Body of pancreas (tissue), 4 donors: ENCODE data around the gene TSSC4. TPM values are rescaled to one million over a fixed set of nuclear protein-coding genes. Genes with fewer than 3 reads are reported as not detected.

Experiments used
- ATAC-seq: fragments of 150-250 bp; one replicate; pipeline ENCODE4 v1.9.1; 2016
- DNase-seq, 4 donors: peaks; one replicate each; pipeline ENCODE4 v3.0.0-alpha.2; 2019
- H3K27ac ChIP-seq, 4 donors: fragments of 200-600 bp; sonication (generic); 1 replicate in 3 of 4; 2 replicates in 1 of 4; pipeline versions ENCODE4 v1.5.1 to v1.6.1; 2016 to 2019; ENCODE audit warnings: mild to moderate bottlenecking in 1 of 4, mixed read lengths in 1 of 4, moderate library complexity in 1 of 4
- H3K27me3 ChIP-seq, 2 donors: fragments of 200-600 bp; sonication (generic); one replicate each; pipeline ENCODE4 v1.6.0; 2016; ENCODE audit warnings: mild to moderate bottlenecking in 1 of 2
- H3K36me3 ChIP-seq, 2 donors: fragments of 200-600 bp; sonication (generic); replicated peaks in 1 of 2; 2 replicates each; pipeline ENCODE4 v1.5.1; 2016; ENCODE audit warnings: low read depth in 2 of 2; ENCODE audit not compliant: insufficient read depth in 1 of 2
- H3K4me1 ChIP-seq: fragments of 200-600 bp; sonication (generic); one replicate; pipeline ENCODE4 v1.6.0; 2016
- H3K4me3 ChIP-seq, 2 donors: fragments of 200-600 bp; sonication (generic); 1 replicate in 1 of 2; 2 replicates in 1 of 2; pipeline ENCODE4 v1.5.1; 2016 to 2019
- H3K9me3 ChIP-seq, 3 donors: fragments of 200-600 bp; sonication (generic); 1 replicate in 2 of 3; 2 replicates in 1 of 3; pipeline ENCODE4 v1.5.1; 2016
- POLR2A ChIP-seq, 3 donors: fragments of 450-650 bp; IDR thresholded peaks; one replicate each; pipeline ENCODE4 v1.6.1; 2016; ENCODE audit warnings: antibody characterized with exemption in 3 of 3, mild to moderate bottlenecking in 2 of 3
- WGBS, 2 donors: methylation state at CpG; one replicate each; pipeline ENCODE4 v1.1.5; 2017; 5-methylcytosine and 5-hydroxymethylcytosine counted together
- intact Hi-C: fragments of 100-400 bp; cut with DNase I; formaldehyde crosslinking; loops from one replicate; pipeline ENCODE4 v1.15.1; 2023
- total RNA-seq, 2 donors: library from RNA; depleted of rRNA; stranded (reverse); fragments of >200 nt; gene quantifications; one replicate each; pipeline ENCODE4 v1.1.0, GENCODE V29; 2016
- TF ChIP-seq, protein P1 (sequence below), 7 experiments: fragments of 450-650 bp in 4 of 7; fragments of 200-600 bp in 3 of 7; sonication (generic) in 3 of 7; IDR thresholded peaks; one replicate each; pipeline ENCODE4 v1.5.1; 2016 to 2019; ENCODE audit warnings: antibody characterized with exemption in 7 of 7

Gene TSSC4
- total RNA-seq, 2 donors from 2014 or later, result 21.5 to 25.7 TPM

- Histone ChIP-seq H3K4me3 (peak within 1 kb of the TSS; percentile 9 to 69), H3K9me3 (no peaks in the 10 kb centered on the region), H3K36me3 (no peaks in the 10 kb centered on the region), H3K4me1 (peaks cover 61% of the 10 kb centered on the region), H3K27me3 (no peaks in the 10 kb centered on the region), H3K27ac (peak within 1 kb of the TSS; percentile 81 to 87 (median 85))
- DNase-seq (peak; percentile 80 to 90 (median 84)), ATAC-seq (peak; percentile 79)
- intact Hi-C loops, result no loop called here
- TF ChIP-seq, protein P1, sequence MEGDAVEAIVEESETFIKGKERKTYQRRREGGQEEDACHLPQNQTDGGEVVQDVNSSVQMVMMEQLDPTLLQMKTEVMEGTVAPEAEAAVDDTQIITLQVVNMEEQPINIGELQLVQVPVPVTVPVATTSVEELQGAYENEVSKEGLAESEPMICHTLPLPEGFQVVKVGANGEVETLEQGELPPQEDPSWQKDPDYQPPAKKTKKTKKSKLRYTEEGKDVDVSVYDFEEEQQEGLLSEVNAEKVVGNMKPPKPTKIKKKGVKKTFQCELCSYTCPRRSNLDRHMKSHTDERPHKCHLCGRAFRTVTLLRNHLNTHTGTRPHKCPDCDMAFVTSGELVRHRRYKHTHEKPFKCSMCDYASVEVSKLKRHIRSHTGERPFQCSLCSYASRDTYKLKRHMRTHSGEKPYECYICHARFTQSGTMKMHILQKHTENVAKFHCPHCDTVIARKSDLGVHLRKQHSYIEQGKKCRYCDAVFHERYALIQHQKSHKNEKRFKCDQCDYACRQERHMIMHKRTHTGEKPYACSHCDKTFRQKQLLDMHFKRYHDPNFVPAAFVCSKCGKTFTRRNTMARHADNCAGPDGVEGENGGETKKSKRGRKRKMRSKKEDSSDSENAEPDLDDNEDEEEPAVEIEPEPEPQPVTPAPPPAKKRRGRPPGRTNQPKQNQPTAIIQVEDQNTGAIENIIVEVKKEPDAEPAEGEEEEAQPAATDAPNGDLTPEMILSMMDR (IDR thresholded peaks at IDR 0.05), result peak in 3 of 7 experiments; percentile 8 to 47 (median 37)
- TF ChIP-seq POLR2A (IDR thresholded peaks at IDR 0.05), result peak in 2 of 3 donors; percentile 53 to 86
- WGBS, 2 donors, result 1 to 2% methylated on average over 23 to 101 of the region's 116 CpGs
These were observed 44.5 kb downstream of the TSSC4 start, which contains the start of gene KCNQ1 for GRCh38 chr11:2444821-2445745. Gene KCNQ1 (plus strand): TSS chr11:2445008. CDS start chr11:2445099, 91 bp downstream.

DNA sequence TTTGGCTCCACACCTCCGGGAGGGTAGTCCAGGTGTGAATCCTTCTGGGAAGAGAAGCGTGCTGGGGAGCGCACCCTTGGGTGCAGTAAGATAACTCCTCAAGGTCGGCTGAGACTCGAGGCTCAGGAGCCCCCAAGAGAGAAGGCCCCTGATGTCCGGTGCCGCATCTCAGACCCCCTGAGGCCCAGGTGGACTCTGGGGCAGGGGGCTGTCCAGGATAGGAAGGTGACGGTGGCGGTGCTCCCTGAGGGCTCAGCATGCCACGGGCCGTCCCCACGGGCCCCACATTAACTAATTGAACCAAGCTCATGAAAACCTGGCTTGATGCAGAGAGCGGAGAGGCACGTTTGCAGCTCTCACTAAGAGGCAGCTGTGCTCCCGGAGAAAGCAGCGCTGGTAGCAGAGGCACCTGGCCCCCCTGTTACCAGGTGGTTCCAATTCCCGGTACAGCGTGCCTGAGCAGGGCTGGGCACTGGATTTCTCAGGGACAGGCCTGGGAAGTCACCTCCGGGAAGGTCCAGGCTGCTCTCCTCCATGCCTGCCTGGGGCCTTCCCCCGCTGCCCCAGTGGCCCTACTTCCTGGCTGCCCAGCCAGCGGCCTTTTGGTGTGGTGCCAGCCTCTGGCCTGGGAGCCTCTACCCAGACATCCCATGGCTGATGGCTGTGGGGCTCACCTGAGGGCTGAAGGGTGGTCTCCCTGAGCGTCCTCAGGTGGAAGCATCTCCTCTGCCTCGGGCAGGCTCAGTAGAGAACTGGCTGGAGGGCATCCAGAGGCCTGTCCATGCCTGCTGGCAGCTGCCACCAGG lies 45.4 kb downstream of the TSSC4 start:
- intact Hi-C loops, result no loop called here
- peak overlapping the region; percentile 9 to 69 for H3K4me3 ChIP-seq
- H3K4me1 ChIP-seq, result peaks cover 58% of the 10 kb centered on the region
- TF ChIP-seq, protein P1 (IDR thresholded peaks at IDR 0.05), result no peak
- peak; percentile 40 to 80 (median 60) for TF ChIP-seq POLR2A (IDR thresholded peaks at IDR 0.05)
- H3K36me3 ChIP-seq, result no peaks in the 10 kb centered on the region
- no peaks in the 10 kb centered on the region for H3K27me3 ChIP-seq
- ATAC-seq (peak; percentile 50), DNase-seq (peak; percentile 78 to 87 (median 84))
- no peaks in the 10 kb centered on the region for H3K9me3 ChIP-seq
- H3K27ac ChIP-seq, result peak overlapping the region; percentile 81 to 87 (median 83)
- 17% methylated on average over 23 of the region's 23 CpGs; no CpG with 5 or more reads in 1 of the 2 donors for WGBS, 2 donors

- DNase-seq (peak in 1 of 4 donors; percentile 11), ATAC-seq (no peak)
- TF ChIP-seq, protein P1 (IDR thresholded peaks at IDR 0.05), result no peak
- no peak for TF ChIP-seq POLR2A (IDR thresholded peaks at IDR 0.05)
- WGBS, 2 donors, result 70 to 77% methylated on average over 8 to 15 of the region's 15 CpGs
- intact Hi-C loops, result no loop called here
- Histone ChIP-seq H3K4me1 (peaks cover 51% of the 10 kb centered on the region), H3K27ac (peak overlapping the region; percentile 81 to 87 (median 83)), H3K36me3 (no peaks in the 10 kb centered on the region), H3K27me3 (no peaks in the 10 kb centered on the region), H3K9me3 (no peaks in the 10 kb centered on the region), H3K4me3 (no peak overlapping the region)
These were observed 46.2 kb downstream of the TSSC4 start for GRCh38 chr11:2446590-2447252.

DNA sequence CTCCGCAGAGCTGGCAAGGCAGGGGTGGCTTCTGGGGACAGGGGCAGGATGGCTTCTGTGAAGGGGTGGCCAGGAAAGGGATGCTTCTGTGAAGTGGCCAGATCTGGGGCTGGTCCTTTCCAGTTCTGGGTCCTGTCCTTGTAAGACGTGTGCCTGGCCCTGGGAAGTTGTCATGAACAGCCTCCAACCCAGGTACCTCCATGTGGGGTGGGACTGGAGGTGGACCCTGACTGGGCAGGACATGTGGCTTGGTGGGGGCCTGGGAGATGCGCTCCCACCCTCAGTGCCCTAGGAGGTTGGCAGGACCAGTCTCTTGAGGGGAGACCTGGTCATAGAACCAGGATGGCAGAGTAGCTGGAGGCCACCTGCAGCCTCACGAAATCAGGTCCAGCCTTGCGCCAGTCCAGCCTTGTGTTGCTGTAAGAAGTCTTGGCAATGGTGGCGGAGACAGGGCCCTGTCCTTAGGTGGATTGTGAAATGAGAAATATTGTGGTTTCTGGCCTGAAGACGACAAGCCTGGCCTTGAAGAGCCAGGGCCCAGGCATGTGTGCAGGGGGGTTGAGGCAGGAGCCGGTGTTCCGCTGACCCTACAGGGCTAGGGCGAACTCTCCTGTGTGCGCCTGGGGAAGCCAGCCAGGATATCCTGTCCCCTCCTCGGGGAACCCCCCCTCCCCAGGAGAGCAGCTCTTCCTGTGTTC lies 46.9 kb downstream of the TSSC4 start:
- peak in 1 of 4 donors; percentile 13 for DNase-seq
- WGBS, 2 donors, result 65 to 72% methylated on average over 10 to 12 of the region's 12 CpGs
- Histone ChIP-seq H3K4me3 (no peak overlapping the region), H3K27ac (peak overlapping the region in 2 of 4 donors; percentile 81 to 85), H3K27me3 (no peaks in the 10 kb centered on the region), H3K4me1 (peaks cover 55% of the 10 kb centered on the region), H3K9me3 (no peaks in the 10 kb centered on the region), H3K36me3 (no peaks in the 10 kb centered on the region)
- intact Hi-C loops, result no loop called here
- ATAC-seq, result no peak
- TF ChIP-seq POLR2A (IDR thresholded peaks at IDR 0.05), result no peak
- TF ChIP-seq, protein P1 (IDR thresholded peaks at IDR 0.05), result no peak
